GM23248 (cell line): ENCODE data around the gene PELI2. TPM values are rescaled to one million over a fixed set of nuclear protein-coding genes. Genes with fewer than 3 reads are reported as not detected.
A peak's percentile ranks its signal among the peaks of the same experiment; 100 is the strongest.

Source experiments
- DNase-seq: peaks from one replicate; pipeline ENCODE4 v3.0.0-alpha.2; 2015
- H2AFZ ChIP-seq: fragments of 200-600 bp; sonication (generic); 2 replicates; pipeline ENCODE4 v1.6.1; 2016; ENCODE audit warnings: antibody characterized with exemption
- H3F3A ChIP-seq: fragments of 200-600 bp; sonication (generic); 2 replicates; pipeline ENCODE4 v1.6.1; 2016; ENCODE audit warnings: mild to moderate bottlenecking, antibody characterized with exemption, mixed run types; ENCODE audit not compliant: insufficient read depth
- H3K27ac ChIP-seq: fragments of 200-600 bp; sonication (generic); 2 replicates; pipeline ENCODE4 v1.5.1; 2016; ENCODE audit warnings: mild to moderate bottlenecking
- H3K27me3 ChIP-seq: fragments of 200-600 bp; sonication (generic); replicated peaks from 2 replicates; pipeline ENCODE4 v1.6.1; 2016; ENCODE audit warnings: mild to moderate bottlenecking; ENCODE audit not compliant: insufficient read depth
- H3K36me3 ChIP-seq: fragments of 200-600 bp; sonication (generic); 2 replicates; pipeline ENCODE4 v1.6.1; 2016; ENCODE audit warnings: low read depth, mild to moderate bottlenecking
- H3K4me1 ChIP-seq: fragments of 200-600 bp; sonication (generic); 2 replicates; pipeline ENCODE4 v1.6.1; 2016; ENCODE audit warnings: mild to moderate bottlenecking; ENCODE audit not compliant: insufficient read depth
- H3K4me2 ChIP-seq: fragments of 200-600 bp; sonication (generic); one replicate; pipeline ENCODE4 v1.6.1; 2016; ENCODE audit warnings: mild to moderate bottlenecking; ENCODE audit not compliant: unreplicated experiment
- H3K4me3 ChIP-seq: fragments of 200-600 bp; sonication (generic); 2 replicates; pipeline ENCODE4 v1.5.1; 2016; ENCODE audit warnings: mild to moderate bottlenecking
- H3K79me2 ChIP-seq: fragments of 200-600 bp; sonication (generic); 2 replicates; pipeline ENCODE4 v1.6.1; 2016; ENCODE audit warnings: mild to moderate bottlenecking; ENCODE audit not compliant: insufficient read depth
- H3K9ac ChIP-seq: fragments of 200-600 bp; sonication (generic); 2 replicates; pipeline ENCODE4 v1.6.1; 2016; ENCODE audit warnings: mild to moderate bottlenecking
- H3K9me2 ChIP-seq: fragments of 200-600 bp; sonication (generic); 2 replicates; pipeline ENCODE4 v1.6.1; 2016; ENCODE audit warnings: mixed run types, mild to moderate bottlenecking, moderate library complexity; ENCODE audit not compliant: insufficient read depth
- H3K9me3 ChIP-seq: fragments of 200-600 bp; sonication (generic); one replicate; pipeline ENCODE4 v1.6.1; 2017; ENCODE audit warnings: low read depth
- H4K20me1 ChIP-seq: fragments of 200-600 bp; sonication (generic); 2 replicates; pipeline ENCODE4 v1.6.0; 2016; ENCODE audit not compliant: insufficient read depth
- EZH2 ChIP-seq: fragments of 200-600 bp; sonication (generic); IDR thresholded peaks from 2 replicates; pipeline ENCODE4 v1.6.1; 2018; ENCODE audit warnings: antibody characterized with exemption, mild to moderate bottlenecking; ENCODE audit not compliant: insufficient read depth, poor library complexity, severe bottlenecking
- EZH2phosphoT487 ChIP-seq: fragments of 200-600 bp; sonication (generic); IDR thresholded peaks from 2 replicates; pipeline ENCODE4 v1.6.1; 2018; ENCODE audit warnings: antibody characterized with exemption, moderate library complexity, mild to moderate bottlenecking, low read depth; ENCODE audit not compliant: insufficient read depth
- WGBS, 2 experiments: methylation state at CpG; one replicate each; pipeline ENCODE4 v1.1.6; 2015 to 2017; ENCODE audit warnings: low lambda C conversion rate in 2 of 2, low coverage in 1 of 2; ENCODE audit errors: missing lambda C conversion rate in 2 of 2; 5-methylcytosine and 5-hydroxymethylcytosine counted together
- in situ Hi-C: fragments of 300-500 bp; cut with MboI; formaldehyde crosslinking; loops from 2 replicates; pipeline ENCODE4 v1.15.0; 2020
- polyA plus RNA-seq: library from polyadenylated mRNA; unstranded; fragments of >200 nt; fragmentation: Nextera tagmentation; extraction: Ambion mirVana; gene quantifications from 2 replicates; pipeline ENCODE4 v1.2.1, GENCODE V29; 2016
- total RNA-seq: library from RNA; depleted of rRNA; stranded (reverse); fragments of >200 nt; shearing (Covaris generic); gene quantifications from 2 replicates; pipeline ENCODE4 v1.2.3, GENCODE V29; 2014

PELI2 gene
- total and polyA plus RNA-seq, 2 experiments from 2014 or later, result 1.2 to 1.3 TPM

GRCh38 chr14:56210571-56210970 lies 92.4 kb downstream of the PELI2 start:
- Histone ChIP-seq H3K9me2 (no peaks in the 10 kb centered on the region), H3K4me1 (0 out of 2 replicates have a peak, but pooled peaks cover 11% of the 10 kb centered on the region), H3K36me3 (no peaks in the 10 kb centered on the region), H3K4me2 (no peak overlapping the region), H3K79me2 (no peaks in the 10 kb centered on the region), H3K9ac (no peak overlapping the region), H3K27ac (no peak overlapping the region), H2AFZ (no peak overlapping the region), H3K4me3 (no peak overlapping the region), H3K27me3 (no peaks in the 10 kb centered on the region), H4K20me1 (no peaks in the 10 kb centered on the region), H3F3A (peaks cover 5% of the 10 kb centered on the region; the same call in 1 of the 2 replicates), H3K9me3 (no peaks in the 10 kb centered on the region)
- TF ChIP-seq EZH2phosphoT487 (no peak), EZH2 (no peak)
- in situ Hi-C loops, result no loop called here
- WGBS, 2 experiments, result 70 to 76% methylated on average over 2 of the region's 2 CpGs
- no peak for DNase-seq

- Histone ChIP-seq H3K4me3 (no peak overlapping the region), H3K4me1 (0 out of 2 replicates have a peak, but pooled peaks cover 11% of the 10 kb centered on the region), H3F3A (peaks cover 5% of the 10 kb centered on the region; the same call in 1 of the 2 replicates), H3K9me2 (no peaks in the 10 kb centered on the region), H3K9me3 (no peaks in the 10 kb centered on the region), H2AFZ (no peak overlapping the region), H3K27ac (no peak overlapping the region), H3K9ac (no peak overlapping the region), H3K36me3 (no peaks in the 10 kb centered on the region), H4K20me1 (no peaks in the 10 kb centered on the region), H3K79me2 (no peaks in the 10 kb centered on the region), H3K4me2 (no peak overlapping the region), H3K27me3 (no peaks in the 10 kb centered on the region)
- no peak for DNase-seq
- 83 to 85% methylated on average over 3 of the region's 3 CpGs for WGBS, 2 experiments
- in situ Hi-C loops, result no loop called here
- TF ChIP-seq EZH2 (no peak), EZH2phosphoT487 (no peak)
Measured at GRCh38 chr14:56211084-56211483, 92.9 kb downstream of the PELI2 start.

- in situ Hi-C loops, result no loop called here
- Histone ChIP-seq H2AFZ (no peak overlapping the region), H3F3A (peaks cover 5% of the 10 kb centered on the region; the same call in 1 of the 2 replicates), H3K9me2 (no peaks in the 10 kb centered on the region), H3K4me2 (no peak overlapping the region), H3K79me2 (no peaks in the 10 kb centered on the region), H3K27ac (no peak overlapping the region), H4K20me1 (no peaks in the 10 kb centered on the region), H3K9me3 (no peaks in the 10 kb centered on the region), H3K27me3 (no peaks in the 10 kb centered on the region), H3K36me3 (no peaks in the 10 kb centered on the region), H3K9ac (no peak overlapping the region), H3K4me3 (no peak overlapping the region), H3K4me1 (peaks cover 17% of the 10 kb centered on the region; the same call in 1 of the 2 replicates)
- no peak for DNase-seq
- WGBS, 2 experiments, result 92 to 94% methylated on average over 2 of the region's 2 CpGs
- TF ChIP-seq EZH2phosphoT487, result no peak
- no peak for TF ChIP-seq EZH2
Measured at GRCh38 chr14:56211844-56212243, 93.6 kb downstream of the PELI2 start.

- Histone ChIP-seq H3K36me3 (no peaks in the 10 kb centered on the region), H3K9ac (no peak overlapping the region), H3K4me3 (no peak overlapping the region), H4K20me1 (no peaks in the 10 kb centered on the region), H3K9me3 (no peaks in the 10 kb centered on the region), H3K79me2 (no peaks in the 10 kb centered on the region), H3K27ac (no peak overlapping the region), H3K4me2 (no peak overlapping the region), H3K4me1 (peaks cover 20% of the 10 kb centered on the region; the same call in 1 of the 2 replicates), H2AFZ (no peak overlapping the region), H3K27me3 (no peaks in the 10 kb centered on the region), H3K9me2 (no peaks in the 10 kb centered on the region), H3F3A (peaks cover 5% of the 10 kb centered on the region; the same call in 1 of the 2 replicates)
- 37 to 49% methylated on average over 2 of the region's 2 CpGs for WGBS, 2 experiments
- in situ Hi-C loops, result no loop called here
- peak; percentile 24 for DNase-seq
- no peak for TF ChIP-seq EZH2
- TF ChIP-seq EZH2phosphoT487, result no peak
Measured at GRCh38 chr14:56212521-56212920, 94.3 kb downstream of the PELI2 start.
